Measurements from ENCODE around the gene ANXA5. TPM values are rescaled to one million over a fixed set of nuclear protein-coding genes. Genes with fewer than 3 reads are reported as not detected.

Gene ANXA5
- total and polyA plus RNA-seq, 9 of the 15 experiments (the other 6 are each of a cell fraction or from before 2014, with no cell fraction given) = 49.9 to 131 (median 84.5) TPM

DNA sequence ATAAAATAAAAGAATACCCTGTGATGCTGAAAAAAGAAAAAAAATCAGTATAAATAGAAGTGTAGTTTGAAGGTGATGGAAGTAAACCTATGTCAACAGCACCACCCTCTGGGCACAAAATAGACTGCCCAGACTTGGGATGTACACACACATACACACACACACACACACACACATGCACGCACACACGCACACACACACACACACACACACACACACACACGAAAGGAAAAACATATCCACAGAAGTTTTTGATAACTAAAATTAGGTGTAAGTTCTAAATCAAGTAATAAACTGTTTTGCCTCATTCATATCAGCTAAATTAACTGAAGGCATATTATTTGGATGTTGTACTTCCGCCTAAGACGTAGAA, 40.5 kb downstream of the ANXA5 start (continued):
- TF ChIP-seq, protein P1, sequence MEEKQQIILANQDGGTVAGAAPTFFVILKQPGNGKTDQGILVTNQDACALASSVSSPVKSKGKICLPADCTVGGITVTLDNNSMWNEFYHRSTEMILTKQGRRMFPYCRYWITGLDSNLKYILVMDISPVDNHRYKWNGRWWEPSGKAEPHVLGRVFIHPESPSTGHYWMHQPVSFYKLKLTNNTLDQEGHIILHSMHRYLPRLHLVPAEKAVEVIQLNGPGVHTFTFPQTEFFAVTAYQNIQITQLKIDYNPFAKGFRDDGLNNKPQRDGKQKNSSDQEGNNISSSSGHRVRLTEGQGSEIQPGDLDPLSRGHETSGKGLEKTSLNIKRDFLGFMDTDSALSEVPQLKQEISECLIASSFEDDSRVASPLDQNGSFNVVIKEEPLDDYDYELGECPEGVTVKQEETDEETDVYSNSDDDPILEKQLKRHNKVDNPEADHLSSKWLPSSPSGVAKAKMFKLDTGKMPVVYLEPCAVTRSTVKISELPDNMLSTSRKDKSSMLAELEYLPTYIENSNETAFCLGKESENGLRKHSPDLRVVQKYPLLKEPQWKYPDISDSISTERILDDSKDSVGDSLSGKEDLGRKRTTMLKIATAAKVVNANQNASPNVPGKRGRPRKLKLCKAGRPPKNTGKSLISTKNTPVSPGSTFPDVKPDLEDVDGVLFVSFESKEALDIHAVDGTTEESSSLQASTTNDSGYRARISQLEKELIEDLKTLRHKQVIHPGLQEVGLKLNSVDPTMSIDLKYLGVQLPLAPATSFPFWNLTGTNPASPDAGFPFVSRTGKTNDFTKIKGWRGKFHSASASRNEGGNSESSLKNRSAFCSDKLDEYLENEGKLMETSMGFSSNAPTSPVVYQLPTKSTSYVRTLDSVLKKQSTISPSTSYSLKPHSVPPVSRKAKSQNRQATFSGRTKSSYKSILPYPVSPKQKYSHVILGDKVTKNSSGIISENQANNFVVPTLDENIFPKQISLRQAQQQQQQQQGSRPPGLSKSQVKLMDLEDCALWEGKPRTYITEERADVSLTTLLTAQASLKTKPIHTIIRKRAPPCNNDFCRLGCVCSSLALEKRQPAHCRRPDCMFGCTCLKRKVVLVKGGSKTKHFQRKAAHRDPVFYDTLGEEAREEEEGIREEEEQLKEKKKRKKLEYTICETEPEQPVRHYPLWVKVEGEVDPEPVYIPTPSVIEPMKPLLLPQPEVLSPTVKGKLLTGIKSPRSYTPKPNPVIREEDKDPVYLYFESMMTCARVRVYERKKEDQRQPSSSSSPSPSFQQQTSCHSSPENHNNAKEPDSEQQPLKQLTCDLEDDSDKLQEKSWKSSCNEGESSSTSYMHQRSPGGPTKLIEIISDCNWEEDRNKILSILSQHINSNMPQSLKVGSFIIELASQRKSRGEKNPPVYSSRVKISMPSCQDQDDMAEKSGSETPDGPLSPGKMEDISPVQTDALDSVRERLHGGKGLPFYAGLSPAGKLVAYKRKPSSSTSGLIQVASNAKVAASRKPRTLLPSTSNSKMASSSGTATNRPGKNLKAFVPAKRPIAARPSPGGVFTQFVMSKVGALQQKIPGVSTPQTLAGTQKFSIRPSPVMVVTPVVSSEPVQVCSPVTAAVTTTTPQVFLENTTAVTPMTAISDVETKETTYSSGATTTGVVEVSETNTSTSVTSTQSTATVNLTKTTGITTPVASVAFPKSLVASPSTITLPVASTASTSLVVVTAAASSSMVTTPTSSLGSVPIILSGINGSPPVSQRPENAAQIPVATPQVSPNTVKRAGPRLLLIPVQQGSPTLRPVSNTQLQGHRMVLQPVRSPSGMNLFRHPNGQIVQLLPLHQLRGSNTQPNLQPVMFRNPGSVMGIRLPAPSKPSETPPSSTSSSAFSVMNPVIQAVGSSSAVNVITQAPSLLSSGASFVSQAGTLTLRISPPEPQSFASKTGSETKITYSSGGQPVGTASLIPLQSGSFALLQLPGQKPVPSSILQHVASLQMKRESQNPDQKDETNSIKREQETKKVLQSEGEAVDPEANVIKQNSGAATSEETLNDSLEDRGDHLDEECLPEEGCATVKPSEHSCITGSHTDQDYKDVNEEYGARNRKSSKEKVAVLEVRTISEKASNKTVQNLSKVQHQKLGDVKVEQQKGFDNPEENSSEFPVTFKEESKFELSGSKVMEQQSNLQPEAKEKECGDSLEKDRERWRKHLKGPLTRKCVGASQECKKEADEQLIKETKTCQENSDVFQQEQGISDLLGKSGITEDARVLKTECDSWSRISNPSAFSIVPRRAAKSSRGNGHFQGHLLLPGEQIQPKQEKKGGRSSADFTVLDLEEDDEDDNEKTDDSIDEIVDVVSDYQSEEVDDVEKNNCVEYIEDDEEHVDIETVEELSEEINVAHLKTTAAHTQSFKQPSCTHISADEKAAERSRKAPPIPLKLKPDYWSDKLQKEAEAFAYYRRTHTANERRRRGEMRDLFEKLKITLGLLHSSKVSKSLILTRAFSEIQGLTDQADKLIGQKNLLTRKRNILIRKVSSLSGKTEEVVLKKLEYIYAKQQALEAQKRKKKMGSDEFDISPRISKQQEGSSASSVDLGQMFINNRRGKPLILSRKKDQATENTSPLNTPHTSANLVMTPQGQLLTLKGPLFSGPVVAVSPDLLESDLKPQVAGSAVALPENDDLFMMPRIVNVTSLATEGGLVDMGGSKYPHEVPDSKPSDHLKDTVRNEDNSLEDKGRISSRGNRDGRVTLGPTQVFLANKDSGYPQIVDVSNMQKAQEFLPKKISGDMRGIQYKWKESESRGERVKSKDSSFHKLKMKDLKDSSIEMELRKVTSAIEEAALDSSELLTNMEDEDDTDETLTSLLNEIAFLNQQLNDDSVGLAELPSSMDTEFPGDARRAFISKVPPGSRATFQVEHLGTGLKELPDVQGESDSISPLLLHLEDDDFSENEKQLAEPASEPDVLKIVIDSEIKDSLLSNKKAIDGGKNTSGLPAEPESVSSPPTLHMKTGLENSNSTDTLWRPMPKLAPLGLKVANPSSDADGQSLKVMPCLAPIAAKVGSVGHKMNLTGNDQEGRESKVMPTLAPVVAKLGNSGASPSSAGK (IDR thresholded peaks at IDR 0.05) = no peak
- TF ChIP-seq, protein P2, sequence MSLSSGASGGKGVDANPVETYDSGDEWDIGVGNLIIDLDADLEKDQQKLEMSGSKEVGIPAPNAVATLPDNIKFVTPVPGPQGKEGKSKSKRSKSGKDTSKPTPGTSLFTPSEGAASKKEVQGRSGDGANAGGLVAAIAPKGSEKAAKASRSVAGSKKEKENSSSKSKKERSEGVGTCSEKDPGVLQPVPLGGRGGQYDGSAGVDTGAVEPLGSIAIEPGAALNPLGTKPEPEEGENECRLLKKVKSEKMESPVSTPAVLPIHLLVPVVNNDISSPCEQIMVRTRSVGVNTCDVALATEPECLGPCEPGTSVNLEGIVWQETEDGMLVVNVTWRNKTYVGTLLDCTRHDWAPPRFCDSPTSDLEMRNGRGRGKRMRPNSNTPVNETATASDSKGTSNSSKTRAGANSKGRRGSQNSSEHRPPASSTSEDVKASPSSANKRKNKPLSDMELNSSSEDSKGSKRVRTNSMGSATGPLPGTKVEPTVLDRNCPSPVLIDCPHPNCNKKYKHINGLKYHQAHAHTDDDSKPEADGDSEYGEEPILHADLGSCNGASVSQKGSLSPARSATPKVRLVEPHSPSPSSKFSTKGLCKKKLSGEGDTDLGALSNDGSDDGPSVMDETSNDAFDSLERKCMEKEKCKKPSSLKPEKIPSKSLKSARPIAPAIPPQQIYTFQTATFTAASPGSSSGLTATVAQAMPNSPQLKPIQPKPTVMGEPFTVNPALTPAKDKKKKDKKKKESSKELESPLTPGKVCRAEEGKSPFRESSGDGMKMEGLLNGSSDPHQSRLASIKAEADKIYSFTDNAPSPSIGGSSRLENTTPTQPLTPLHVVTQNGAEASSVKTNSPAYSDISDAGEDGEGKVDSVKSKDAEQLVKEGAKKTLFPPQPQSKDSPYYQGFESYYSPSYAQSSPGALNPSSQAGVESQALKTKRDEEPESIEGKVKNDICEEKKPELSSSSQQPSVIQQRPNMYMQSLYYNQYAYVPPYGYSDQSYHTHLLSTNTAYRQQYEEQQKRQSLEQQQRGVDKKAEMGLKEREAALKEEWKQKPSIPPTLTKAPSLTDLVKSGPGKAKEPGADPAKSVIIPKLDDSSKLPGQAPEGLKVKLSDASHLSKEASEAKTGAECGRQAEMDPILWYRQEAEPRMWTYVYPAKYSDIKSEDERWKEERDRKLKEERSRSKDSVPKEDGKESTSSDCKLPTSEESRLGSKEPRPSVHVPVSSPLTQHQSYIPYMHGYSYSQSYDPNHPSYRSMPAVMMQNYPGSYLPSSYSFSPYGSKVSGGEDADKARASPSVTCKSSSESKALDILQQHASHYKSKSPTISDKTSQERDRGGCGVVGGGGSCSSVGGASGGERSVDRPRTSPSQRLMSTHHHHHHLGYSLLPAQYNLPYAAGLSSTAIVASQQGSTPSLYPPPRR (CRISPR knock-in tag; IDR thresholded peaks at IDR 0.05; ENCODE audit: borderline replicate concordance) = no peak
- TF ChIP-seq ZNF143 (CRISPR knock-in tag; IDR thresholded peaks at IDR 0.05) = no peak
- TF ChIP-seq, protein P3, sequence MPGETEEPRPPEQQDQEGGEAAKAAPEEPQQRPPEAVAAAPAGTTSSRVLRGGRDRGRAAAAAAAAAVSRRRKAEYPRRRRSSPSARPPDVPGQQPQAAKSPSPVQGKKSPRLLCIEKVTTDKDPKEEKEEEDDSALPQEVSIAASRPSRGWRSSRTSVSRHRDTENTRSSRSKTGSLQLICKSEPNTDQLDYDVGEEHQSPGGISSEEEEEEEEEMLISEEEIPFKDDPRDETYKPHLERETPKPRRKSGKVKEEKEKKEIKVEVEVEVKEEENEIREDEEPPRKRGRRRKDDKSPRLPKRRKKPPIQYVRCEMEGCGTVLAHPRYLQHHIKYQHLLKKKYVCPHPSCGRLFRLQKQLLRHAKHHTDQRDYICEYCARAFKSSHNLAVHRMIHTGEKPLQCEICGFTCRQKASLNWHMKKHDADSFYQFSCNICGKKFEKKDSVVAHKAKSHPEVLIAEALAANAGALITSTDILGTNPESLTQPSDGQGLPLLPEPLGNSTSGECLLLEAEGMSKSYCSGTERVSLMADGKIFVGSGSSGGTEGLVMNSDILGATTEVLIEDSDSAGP (CRISPR knock-in tag; IDR thresholded peaks at IDR 0.05) = no peak
- TF ChIP-seq, protein P4, sequence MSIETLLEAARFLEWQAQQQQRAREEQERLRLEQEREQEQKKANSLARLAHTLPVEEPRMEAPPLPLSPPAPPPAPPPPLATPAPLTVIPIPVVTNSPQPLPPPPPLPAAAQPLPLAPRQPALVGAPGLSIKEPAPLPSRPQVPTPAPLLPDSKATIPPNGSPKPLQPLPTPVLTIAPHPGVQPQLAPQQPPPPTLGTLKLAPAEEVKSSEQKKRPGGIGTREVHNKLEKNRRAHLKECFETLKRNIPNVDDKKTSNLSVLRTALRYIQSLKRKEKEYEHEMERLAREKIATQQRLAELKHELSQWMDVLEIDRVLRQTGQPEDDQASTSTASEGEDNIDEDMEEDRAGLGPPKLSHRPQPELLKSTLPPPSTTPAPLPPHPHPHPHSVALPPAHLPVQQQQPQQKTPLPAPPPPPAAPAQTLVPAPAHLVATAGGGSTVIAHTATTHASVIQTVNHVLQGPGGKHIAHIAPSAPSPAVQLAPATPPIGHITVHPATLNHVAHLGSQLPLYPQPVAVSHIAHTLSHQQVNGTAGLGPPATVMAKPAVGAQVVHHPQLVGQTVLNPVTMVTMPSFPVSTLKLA (conservative IDR thresholded peaks at IDR 0.05) = 0 out of 4 replicates have a peak, but pooled peaks of 1 of the 2 experiments have one; percentile 30
- TF ChIP-seq HNRNPK (IDR thresholded peaks at IDR 0.05; ENCODE audit: low read depth, low read length, poor library complexity, severe bottlenecking) = no peak
